HCEC 1CT (cell line): ENCODE results near the gene SLC22A17.
"Not testable (repeated sequence)": the region's sequence is repeated elsewhere in the genome, so short reads cannot be mapped to it uniquely, and the experiment has no call there.

Experiments
- DNase-seq: peaks from one replicate; pipeline ENCODE4 v3.0.0-alpha.2; 2017

SLC22A17 gene

GRCh38 chr14:23327947-23328744 is 24.5 kb downstream of the SLC22A17 start:
- DNase-seq, result peak; percentile 54

GRCh38 chr14:23326491-23327332 is 26.0 kb downstream of the SLC22A17 start:
- DNase-seq, result no peak

GRCh38 chr14:23325746-23326145 is 26.9 kb downstream of the SLC22A17 start:
- not testable (repeated sequence) for DNase-seq

GRCh38 chr14:23324993-23325392 is 27.7 kb downstream of the SLC22A17 start:
- no peak for DNase-seq

- DNase-seq, result no peak
These were observed 28.2 kb downstream of the SLC22A17 start for GRCh38 chr14:23324455-23324846.

- DNase-seq, result no peak
These were observed 28.7 kb downstream of the SLC22A17 start for GRCh38 chr14:23323838-23324454.

- DNase-seq, result no peak
These were observed 29.8 kb downstream of the SLC22A17 start for GRCh38 chr14:23322568-23323517.

GRCh38 chr14:23321572-23322547 is 30.8 kb downstream of the SLC22A17 start:
- DNase-seq, result peak; percentile 72

- DNase-seq, result peak; percentile 100
These were observed 31.8 kb downstream of the SLC22A17 start, which contains the start of gene PABPN1 for GRCh38 chr14:23320584-23321571. TSS of gene PABPN1 (plus strand) at chr14:23321457. CDS start at chr14:23321470, 13 bp downstream.

GRCh38 chr14:23319746-23320583 is 32.7 kb downstream of the SLC22A17 start:
- no peak for DNase-seq

- no peak for DNase-seq
These were observed 36.4 kb downstream of the SLC22A17 start for GRCh38 chr14:23316300-23316699.

GRCh38 chr14:23310546-23310945 is 42.1 kb downstream of the SLC22A17 start:
- no peak for DNase-seq

GRCh38 chr14:23308721-23309445 is 43.8 kb downstream of the SLC22A17 start:
- no peak for DNase-seq

- no peak for DNase-seq
These were observed 44.7 kb downstream of the SLC22A17 start for GRCh38 chr14:23307687-23308644.

- DNase-seq, result no peak
These were observed 45.5 kb downstream of the SLC22A17 start for GRCh38 chr14:23307146-23307530.

- peak; percentile 88 for DNase-seq
These were observed 46.1 kb downstream of the SLC22A17 start, which contains the start of gene BCL2L2 for GRCh38 chr14:23306412-23307145. TSS of gene BCL2L2 (plus strand) at chr14:23306833. CDS start at chr14:23307768, 935 bp downstream.
